Stimulated activated CD4-positive, alpha-beta T cell treated with anti-CD3 and anti-CD28 coated beads, Interleukin-12 subunit alpha, Interleukin-12 subunit beta, amount 100 ng/mL, for 4 hours (primary cell): ENCODE results near the gene TFPT.

Source experiments
- DNase-seq: peaks from one replicate; pipeline ENCODE4 v3.0.0-alpha.2; 2020

TFPT gene

GRCh38 chr19:54069470-54069869 lies 46.0 kb downstream of the TFPT start:
- no peak for DNase-seq

GRCh38 chr19:54063350-54064116 lies 51.9 kb downstream of the TFPT start, which contains the start of gene VSTM1:
TSS of gene VSTM1 (minus strand) at chr19:54063897. CDS start at chr19:54063777, 120 bp downstream.
- no peak for DNase-seq

GRCh38 chr19:54062643-54063042 lies 52.8 kb downstream of the TFPT start:
- DNase-seq = no peak
